Measurements from ENCODE around the gene CHD9.

The CHD9 gene

DNA sequence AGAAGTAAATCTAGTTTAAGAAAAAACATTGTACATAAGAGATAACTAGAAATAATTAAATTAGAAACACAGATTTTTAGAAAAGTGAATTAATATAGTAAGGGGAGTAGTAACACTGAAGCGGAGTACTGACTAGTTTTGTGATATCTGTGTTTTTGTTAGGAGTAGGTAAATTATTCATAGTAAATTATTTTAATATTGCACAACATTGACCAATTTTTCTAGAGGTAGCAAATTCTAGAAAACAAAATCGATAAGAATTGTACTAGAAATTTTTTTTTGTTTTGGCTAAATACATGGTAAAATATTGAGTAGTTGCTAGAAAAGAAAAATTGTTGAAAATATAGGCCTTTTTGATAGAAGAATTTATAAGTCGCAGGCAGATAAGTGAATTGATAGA is 156.5 kb downstream of the CHD9 start:
- H3K27me3 ChIP-seq: no peaks in the 10 kb centered on the region
- no peak for TF ChIP-seq CTCF (IDR thresholded peaks at IDR 0.05; ENCODE audit: low read depth, low read length)
- H3K4me3 ChIP-seq (ENCODE audit: low read depth, low read length): peak overlapping the region; percentile 92
- H3K4me1 ChIP-seq: peaks cover 7% of the 10 kb centered on the region; the same call in 1 of the 2 replicates
- no peak for DNase-seq
- H3K9me3 ChIP-seq: no peaks in the 10 kb centered on the region
- H3K36me3 ChIP-seq: peaks cover 12% of the 10 kb centered on the region

GRCh38 chr16:53212893-53213223 is 158.1 kb downstream of the CHD9 start:
- no peak for TF ChIP-seq CTCF (IDR thresholded peaks at IDR 0.05; ENCODE audit: low read depth, low read length)
- Histone ChIP-seq H3K9me3 (no peaks in the 10 kb centered on the region), H3K4me3 (ENCODE audit: low read depth, low read length) (no peak overlapping the region; the same call in 1 of the 2 replicates), H3K4me1 (peaks cover 3% of the 10 kb centered on the region; the same call in 1 of the 2 replicates), H3K36me3 (peaks cover 19% of the 10 kb centered on the region), H3K27me3 (no peaks in the 10 kb centered on the region)
- DNase-seq: no peak

- no peak overlapping the region for H3K4me3 ChIP-seq (ENCODE audit: low read depth, low read length)
- peaks cover 19% of the 10 kb centered on the region for H3K36me3 ChIP-seq
- no peaks in the 10 kb centered on the region for H3K27me3 ChIP-seq
- peaks cover 3% of the 10 kb centered on the region; the same call in 1 of the 2 replicates for H3K4me1 ChIP-seq
- TF ChIP-seq CTCF (IDR thresholded peaks at IDR 0.05; ENCODE audit: low read depth, low read length): no peak
- no peaks in the 10 kb centered on the region for H3K9me3 ChIP-seq
- DNase-seq: no peak
Measured at GRCh38 chr16:53213542-53213941, 158.8 kb downstream of the CHD9 start.

DNA sequence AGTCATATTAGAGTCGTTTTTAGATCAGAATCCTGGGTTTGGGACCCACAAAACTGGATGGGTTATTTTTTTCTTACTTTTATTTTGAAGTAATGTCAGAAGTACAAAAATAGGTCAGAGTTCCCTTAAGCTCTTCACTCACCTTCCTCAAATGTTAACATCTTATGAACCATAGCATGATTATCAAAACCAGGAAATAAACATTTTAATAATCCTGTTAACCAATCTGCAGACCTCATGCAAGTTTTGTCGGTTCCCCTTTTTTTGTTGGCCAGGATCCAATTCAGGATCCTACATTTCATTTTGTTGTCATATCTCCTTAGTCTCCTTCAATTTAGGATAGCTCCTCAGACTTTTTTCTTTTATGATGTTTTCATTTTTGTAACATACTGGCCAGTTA is 162.0 kb downstream of the CHD9 start:
- Histone ChIP-seq H3K9me3 (no peaks in the 10 kb centered on the region), H3K36me3 (peaks cover 16% of the 10 kb centered on the region), H3K4me3 (ENCODE audit: low read depth, low read length) (no peak overlapping the region), H3K4me1 (peaks cover 3% of the 10 kb centered on the region; the same call in 1 of the 2 replicates), H3K27me3 (no peaks in the 10 kb centered on the region)
- TF ChIP-seq CTCF (IDR thresholded peaks at IDR 0.05; ENCODE audit: low read depth, low read length): no peak
- no peak for DNase-seq

GRCh38 chr16:53219371-53219770 is 164.6 kb downstream of the CHD9 start:
- no peaks in the 10 kb centered on the region for H3K9me3 ChIP-seq
- H3K27me3 ChIP-seq: no peaks in the 10 kb centered on the region
- no peak for DNase-seq
- H3K4me1 ChIP-seq: peaks cover 3% of the 10 kb centered on the region; the same call in 1 of the 2 replicates
- no peak for TF ChIP-seq CTCF (IDR thresholded peaks at IDR 0.05; ENCODE audit: low read depth, low read length)
- no peak overlapping the region for H3K4me3 ChIP-seq (ENCODE audit: low read depth, low read length)
- H3K36me3 ChIP-seq: peaks cover 24% of the 10 kb centered on the region

- Histone ChIP-seq H3K4me3 (ENCODE audit: low read depth, low read length) (no peak overlapping the region), H3K36me3 (peaks cover 24% of the 10 kb centered on the region), H3K27me3 (no peaks in the 10 kb centered on the region), H3K9me3 (no peaks in the 10 kb centered on the region), H3K4me1 (peaks cover 3% of the 10 kb centered on the region; the same call in 1 of the 2 replicates)
- TF ChIP-seq CTCF (IDR thresholded peaks at IDR 0.05; ENCODE audit: low read depth, low read length): no peak
- DNase-seq: no peak
Measured at GRCh38 chr16:53219795-53220454, 165.1 kb downstream of the CHD9 start.
